ENCODE data around the gene CINP.

DNA sequence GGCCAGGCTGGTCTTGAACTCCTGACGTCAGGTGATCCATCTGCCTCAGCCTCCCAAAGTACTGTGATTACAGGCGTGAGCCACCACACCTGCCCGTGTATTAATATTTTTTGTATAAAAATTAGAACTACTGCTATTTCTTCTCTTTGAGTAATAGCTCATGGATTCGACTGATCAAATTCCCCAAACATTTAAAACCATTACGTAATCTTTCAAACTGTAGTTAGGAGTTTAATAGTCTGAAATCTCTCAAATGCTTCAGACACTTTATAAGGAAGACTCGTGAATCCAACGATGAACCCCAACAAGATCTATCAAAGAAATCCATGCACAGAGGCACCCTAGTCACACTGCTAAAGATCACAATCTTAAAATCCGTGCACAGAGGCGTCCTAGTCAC is 16.1 kb upstream of the CINP start:
- TF ChIP-seq, protein P1, sequence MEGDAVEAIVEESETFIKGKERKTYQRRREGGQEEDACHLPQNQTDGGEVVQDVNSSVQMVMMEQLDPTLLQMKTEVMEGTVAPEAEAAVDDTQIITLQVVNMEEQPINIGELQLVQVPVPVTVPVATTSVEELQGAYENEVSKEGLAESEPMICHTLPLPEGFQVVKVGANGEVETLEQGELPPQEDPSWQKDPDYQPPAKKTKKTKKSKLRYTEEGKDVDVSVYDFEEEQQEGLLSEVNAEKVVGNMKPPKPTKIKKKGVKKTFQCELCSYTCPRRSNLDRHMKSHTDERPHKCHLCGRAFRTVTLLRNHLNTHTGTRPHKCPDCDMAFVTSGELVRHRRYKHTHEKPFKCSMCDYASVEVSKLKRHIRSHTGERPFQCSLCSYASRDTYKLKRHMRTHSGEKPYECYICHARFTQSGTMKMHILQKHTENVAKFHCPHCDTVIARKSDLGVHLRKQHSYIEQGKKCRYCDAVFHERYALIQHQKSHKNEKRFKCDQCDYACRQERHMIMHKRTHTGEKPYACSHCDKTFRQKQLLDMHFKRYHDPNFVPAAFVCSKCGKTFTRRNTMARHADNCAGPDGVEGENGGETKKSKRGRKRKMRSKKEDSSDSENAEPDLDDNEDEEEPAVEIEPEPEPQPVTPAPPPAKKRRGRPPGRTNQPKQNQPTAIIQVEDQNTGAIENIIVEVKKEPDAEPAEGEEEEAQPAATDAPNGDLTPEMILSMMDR (IDR thresholded peaks at IDR 0.05; ENCODE audit: low read depth, low read length, poor library complexity, severe bottlenecking), result no peak
- TF ChIP-seq EZH2phosphoT487 (IDR thresholded peaks at IDR 0.05; ENCODE audit: borderline replicate concordance, low read length), result no peak
